Measurements from ENCODE around the gene IFI6.

- TF ChIP-seq, protein P1, sequence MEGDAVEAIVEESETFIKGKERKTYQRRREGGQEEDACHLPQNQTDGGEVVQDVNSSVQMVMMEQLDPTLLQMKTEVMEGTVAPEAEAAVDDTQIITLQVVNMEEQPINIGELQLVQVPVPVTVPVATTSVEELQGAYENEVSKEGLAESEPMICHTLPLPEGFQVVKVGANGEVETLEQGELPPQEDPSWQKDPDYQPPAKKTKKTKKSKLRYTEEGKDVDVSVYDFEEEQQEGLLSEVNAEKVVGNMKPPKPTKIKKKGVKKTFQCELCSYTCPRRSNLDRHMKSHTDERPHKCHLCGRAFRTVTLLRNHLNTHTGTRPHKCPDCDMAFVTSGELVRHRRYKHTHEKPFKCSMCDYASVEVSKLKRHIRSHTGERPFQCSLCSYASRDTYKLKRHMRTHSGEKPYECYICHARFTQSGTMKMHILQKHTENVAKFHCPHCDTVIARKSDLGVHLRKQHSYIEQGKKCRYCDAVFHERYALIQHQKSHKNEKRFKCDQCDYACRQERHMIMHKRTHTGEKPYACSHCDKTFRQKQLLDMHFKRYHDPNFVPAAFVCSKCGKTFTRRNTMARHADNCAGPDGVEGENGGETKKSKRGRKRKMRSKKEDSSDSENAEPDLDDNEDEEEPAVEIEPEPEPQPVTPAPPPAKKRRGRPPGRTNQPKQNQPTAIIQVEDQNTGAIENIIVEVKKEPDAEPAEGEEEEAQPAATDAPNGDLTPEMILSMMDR (IDR thresholded peaks at IDR 0.05) = no peak
- TF ChIP-seq EZH2 (IDR thresholded peaks at IDR 0.05; ENCODE audit: borderline replicate concordance, insufficient read depth, low read depth, low read length, poor library complexity, severe bottlenecking) = no peak
Observed at GRCh38 chr1:27684176-27684575, 12.2 kb upstream of the IFI6 start.

All from B cell (primary cell).